Endothelial cell (in vitro differentiated cells): ENCODE data around the gene BEST1. TPM values are rescaled to one million over a fixed set of nuclear protein-coding genes. Genes with fewer than 3 reads are reported as not detected.
A peak's percentile ranks its signal among the peaks of the same experiment; 100 is the strongest.

Experiments used
- DNase-seq: peaks from one replicate; pipeline ENCODE4 v3.0.0; 2021; ENCODE audit warnings: low spot score
- H3K27ac Mint-ChIP-seq: one replicate; pipeline ENCODE4 v1.8.0; 2021; ENCODE audit warnings: mixed read lengths, inconsistent platforms; ENCODE audit not compliant: unreplicated experiment
- H3K27me3 Mint-ChIP-seq: one replicate; pipeline ENCODE4 v1.8.0; 2021; ENCODE audit warnings: mild to moderate bottlenecking, moderate library complexity, mixed read lengths, inconsistent platforms; ENCODE audit not compliant: unreplicated experiment
- H3K36me3 Mint-ChIP-seq: one replicate; pipeline ENCODE4 v1.8.0; 2021; ENCODE audit warnings: mild to moderate bottlenecking, low read depth, mixed read lengths, inconsistent platforms; ENCODE audit not compliant: unreplicated experiment
- H3K4me1 Mint-ChIP-seq: one replicate; pipeline ENCODE4 v1.8.0; 2021; ENCODE audit warnings: mild to moderate bottlenecking, mixed read lengths, inconsistent platforms; ENCODE audit not compliant: unreplicated experiment
- H3K4me3 Mint-ChIP-seq: one replicate; pipeline ENCODE4 v1.8.0; 2021; ENCODE audit warnings: mild to moderate bottlenecking, mixed read lengths, inconsistent platforms; ENCODE audit not compliant: unreplicated experiment
- H3K9me3 Mint-ChIP-seq: one replicate; pipeline ENCODE4 v1.8.0; 2021; ENCODE audit warnings: mixed read lengths, inconsistent platforms; ENCODE audit not compliant: unreplicated experiment
- CTCF ChIP-seq: fragments of 200-600 bp; sonication (generic); IDR thresholded peaks from one replicate; pipeline ENCODE4 v1.5.0; 2021; ENCODE audit warnings: antibody characterized with exemption; ENCODE audit not compliant: unreplicated experiment
- total RNA-seq: library from RNA; stranded (reverse); fragmentation: NEBNext Ultra II Directional; extraction: Animal tissue kit (Norgen Biotek cat#: 25700); gene quantifications from one replicate; pipeline ENCODE4 v1.2.1, GENCODE V29; 2021; ENCODE audit not compliant: unreplicated experiment

Gene BEST1
- total RNA-seq, 1 donor from 2014 or later, result 0.08 TPM

- Mint-ChIP-seq H3K9me3 (no peaks in the 10 kb centered on the region), H3K4me3 (peak overlapping the region; percentile 7), H3K27me3 (peaks cover 7% of the 10 kb centered on the region), H3K36me3 (peaks cover 4% of the 10 kb centered on the region), H3K4me1 (peaks cover 3% of the 10 kb centered on the region), H3K27ac (no peak overlapping the region)
- no peak for TF ChIP-seq CTCF
- no peak for DNase-seq
Measured at GRCh38 chr11:61946894-61947293, 3.3 kb upstream of the BEST1 start.

GRCh38 chr11:61947486-61948210 lies 2.5 kb upstream of the BEST1 start:
- Mint-ChIP-seq H3K4me3 (no peak overlapping the region), H3K36me3 (peaks cover 4% of the 10 kb centered on the region), H3K27ac (no peak overlapping the region), H3K9me3 (no peaks in the 10 kb centered on the region), H3K27me3 (peaks cover 7% of the 10 kb centered on the region), H3K4me1 (peaks cover 3% of the 10 kb centered on the region)
- peak; percentile 83 for DNase-seq
- peak; percentile 84 for TF ChIP-seq CTCF

GRCh38 chr11:61948505-61948904 lies 1.6 kb upstream of the BEST1 start:
- DNase-seq, result no peak
- TF ChIP-seq CTCF, result no peak
- peaks cover 3% of the 10 kb centered on the region for H3K4me1 Mint-ChIP-seq
- no peak overlapping the region for H3K4me3 Mint-ChIP-seq
- H3K36me3 Mint-ChIP-seq, result peaks cover 4% of the 10 kb centered on the region
- peaks cover 7% of the 10 kb centered on the region for H3K27me3 Mint-ChIP-seq
- no peak overlapping the region for H3K27ac Mint-ChIP-seq
- no peaks in the 10 kb centered on the region for H3K9me3 Mint-ChIP-seq

GRCh38 chr11:61949169-61950034 lies 749 bp upstream of the BEST1 start:
- H3K4me1 Mint-ChIP-seq, result peaks cover 3% of the 10 kb centered on the region
- H3K4me3 Mint-ChIP-seq, result no peak overlapping the region
- no peak overlapping the region for H3K27ac Mint-ChIP-seq
- TF ChIP-seq CTCF, result no peak
- no peak for DNase-seq
- no peaks in the 10 kb centered on the region for H3K9me3 Mint-ChIP-seq
- peaks cover 4% of the 10 kb centered on the region for H3K36me3 Mint-ChIP-seq
- H3K27me3 Mint-ChIP-seq, result peaks cover 9% of the 10 kb centered on the region
